ENCODE data around the gene FLAD1. TPM values are rescaled to one million over a fixed set of nuclear protein-coding genes. Genes with fewer than 3 reads are reported as not detected.

FLAD1 gene
- total and polyA plus RNA-seq, 2 of the 8 experiments (the other 6 are each of a cell fraction or from before 2014, with no cell fraction given) = 104 to 143 TPM

- TF ChIP-seq, protein P1, sequence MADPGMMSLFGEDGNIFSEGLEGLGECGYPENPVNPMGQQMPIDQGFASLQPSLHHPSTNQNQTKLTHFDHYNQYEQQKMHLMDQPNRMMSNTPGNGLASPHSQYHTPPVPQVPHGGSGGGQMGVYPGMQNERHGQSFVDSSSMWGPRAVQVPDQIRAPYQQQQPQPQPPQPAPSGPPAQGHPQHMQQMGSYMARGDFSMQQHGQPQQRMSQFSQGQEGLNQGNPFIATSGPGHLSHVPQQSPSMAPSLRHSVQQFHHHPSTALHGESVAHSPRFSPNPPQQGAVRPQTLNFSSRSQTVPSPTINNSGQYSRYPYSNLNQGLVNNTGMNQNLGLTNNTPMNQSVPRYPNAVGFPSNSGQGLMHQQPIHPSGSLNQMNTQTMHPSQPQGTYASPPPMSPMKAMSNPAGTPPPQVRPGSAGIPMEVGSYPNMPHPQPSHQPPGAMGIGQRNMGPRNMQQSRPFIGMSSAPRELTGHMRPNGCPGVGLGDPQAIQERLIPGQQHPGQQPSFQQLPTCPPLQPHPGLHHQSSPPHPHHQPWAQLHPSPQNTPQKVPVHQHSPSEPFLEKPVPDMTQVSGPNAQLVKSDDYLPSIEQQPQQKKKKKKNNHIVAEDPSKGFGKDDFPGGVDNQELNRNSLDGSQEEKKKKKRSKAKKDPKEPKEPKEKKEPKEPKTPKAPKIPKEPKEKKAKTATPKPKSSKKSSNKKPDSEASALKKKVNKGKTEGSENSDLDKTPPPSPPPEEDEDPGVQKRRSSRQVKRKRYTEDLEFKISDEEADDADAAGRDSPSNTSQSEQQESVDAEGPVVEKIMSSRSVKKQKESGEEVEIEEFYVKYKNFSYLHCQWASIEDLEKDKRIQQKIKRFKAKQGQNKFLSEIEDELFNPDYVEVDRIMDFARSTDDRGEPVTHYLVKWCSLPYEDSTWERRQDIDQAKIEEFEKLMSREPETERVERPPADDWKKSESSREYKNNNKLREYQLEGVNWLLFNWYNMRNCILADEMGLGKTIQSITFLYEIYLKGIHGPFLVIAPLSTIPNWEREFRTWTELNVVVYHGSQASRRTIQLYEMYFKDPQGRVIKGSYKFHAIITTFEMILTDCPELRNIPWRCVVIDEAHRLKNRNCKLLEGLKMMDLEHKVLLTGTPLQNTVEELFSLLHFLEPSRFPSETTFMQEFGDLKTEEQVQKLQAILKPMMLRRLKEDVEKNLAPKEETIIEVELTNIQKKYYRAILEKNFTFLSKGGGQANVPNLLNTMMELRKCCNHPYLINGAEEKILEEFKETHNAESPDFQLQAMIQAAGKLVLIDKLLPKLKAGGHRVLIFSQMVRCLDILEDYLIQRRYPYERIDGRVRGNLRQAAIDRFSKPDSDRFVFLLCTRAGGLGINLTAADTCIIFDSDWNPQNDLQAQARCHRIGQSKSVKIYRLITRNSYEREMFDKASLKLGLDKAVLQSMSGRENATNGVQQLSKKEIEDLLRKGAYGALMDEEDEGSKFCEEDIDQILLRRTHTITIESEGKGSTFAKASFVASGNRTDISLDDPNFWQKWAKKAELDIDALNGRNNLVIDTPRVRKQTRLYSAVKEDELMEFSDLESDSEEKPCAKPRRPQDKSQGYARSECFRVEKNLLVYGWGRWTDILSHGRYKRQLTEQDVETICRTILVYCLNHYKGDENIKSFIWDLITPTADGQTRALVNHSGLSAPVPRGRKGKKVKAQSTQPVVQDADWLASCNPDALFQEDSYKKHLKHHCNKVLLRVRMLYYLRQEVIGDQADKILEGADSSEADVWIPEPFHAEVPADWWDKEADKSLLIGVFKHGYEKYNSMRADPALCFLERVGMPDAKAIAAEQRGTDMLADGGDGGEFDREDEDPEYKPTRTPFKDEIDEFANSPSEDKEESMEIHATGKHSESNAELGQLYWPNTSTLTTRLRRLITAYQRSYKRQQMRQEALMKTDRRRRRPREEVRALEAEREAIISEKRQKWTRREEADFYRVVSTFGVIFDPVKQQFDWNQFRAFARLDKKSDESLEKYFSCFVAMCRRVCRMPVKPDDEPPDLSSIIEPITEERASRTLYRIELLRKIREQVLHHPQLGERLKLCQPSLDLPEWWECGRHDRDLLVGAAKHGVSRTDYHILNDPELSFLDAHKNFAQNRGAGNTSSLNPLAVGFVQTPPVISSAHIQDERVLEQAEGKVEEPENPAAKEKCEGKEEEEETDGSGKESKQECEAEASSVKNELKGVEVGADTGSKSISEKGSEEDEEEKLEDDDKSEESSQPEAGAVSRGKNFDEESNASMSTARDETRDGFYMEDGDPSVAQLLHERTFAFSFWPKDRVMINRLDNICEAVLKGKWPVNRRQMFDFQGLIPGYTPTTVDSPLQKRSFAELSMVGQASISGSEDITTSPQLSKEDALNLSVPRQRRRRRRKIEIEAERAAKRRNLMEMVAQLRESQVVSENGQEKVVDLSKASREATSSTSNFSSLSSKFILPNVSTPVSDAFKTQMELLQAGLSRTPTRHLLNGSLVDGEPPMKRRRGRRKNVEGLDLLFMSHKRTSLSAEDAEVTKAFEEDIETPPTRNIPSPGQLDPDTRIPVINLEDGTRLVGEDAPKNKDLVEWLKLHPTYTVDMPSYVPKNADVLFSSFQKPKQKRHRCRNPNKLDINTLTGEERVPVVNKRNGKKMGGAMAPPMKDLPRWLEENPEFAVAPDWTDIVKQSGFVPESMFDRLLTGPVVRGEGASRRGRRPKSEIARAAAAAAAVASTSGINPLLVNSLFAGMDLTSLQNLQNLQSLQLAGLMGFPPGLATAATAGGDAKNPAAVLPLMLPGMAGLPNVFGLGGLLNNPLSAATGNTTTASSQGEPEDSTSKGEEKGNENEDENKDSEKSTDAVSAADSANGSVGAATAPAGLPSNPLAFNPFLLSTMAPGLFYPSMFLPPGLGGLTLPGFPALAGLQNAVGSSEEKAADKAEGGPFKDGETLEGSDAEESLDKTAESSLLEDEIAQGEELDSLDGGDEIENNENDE (IDR thresholded peaks at IDR 0.05; ENCODE audit: insufficient replicate concordance, low read length) = no peak
- TF ChIP-seq BCL11A (IDR thresholded peaks at IDR 0.05; ENCODE audit: low read depth in 2 of 2, low read length in 2 of 2) = no peak
- TF ChIP-seq MAX (IDR thresholded peaks at IDR 0.05) = no peak
- no peak for TF ChIP-seq CBX5 (IDR thresholded peaks at IDR 0.05; ENCODE audit: low read depth, low read length)
- TF ChIP-seq CHD1 (IDR thresholded peaks at IDR 0.05; ENCODE audit: low read depth, low read length) = no peak
- TF ChIP-seq CTBP2 (IDR thresholded peaks at IDR 0.05; ENCODE audit: borderline replicate concordance, insufficient read depth, insufficient read length, low read length) = no peak
- no peak for TF ChIP-seq FOSL1 (IDR thresholded peaks at IDR 0.05; ENCODE audit: insufficient read depth, low read depth, low read length)
- TF ChIP-seq SRF (IDR thresholded peaks at IDR 0.05; ENCODE audit: low read depth, low read length) = no peak
- no peak for TF ChIP-seq PHF8 (conservative IDR thresholded peaks at IDR 0.05; ENCODE audit: low read depth, low read length)
- TF ChIP-seq EZH2 (IDR thresholded peaks at IDR 0.05; ENCODE audit: low read depth, low read length, severe bottlenecking) = no peak
These were observed 27.2 kb downstream of the FLAD1 start (continued) for GRCh38 chr1:155010211-155010918.

Data from H1 (cell line).